HepG2 (cell line): ENCODE data around the gene FAM177B. TPM values are rescaled to one million over a fixed set of nuclear protein-coding genes. Genes with fewer than 3 reads are reported as not detected.

Experiments
- ATAC-seq: fragments of 200-7000 bp; cut with Tn5 transposase; 3 replicates; pipeline ENCODE4 v1.9.1; 2020; ENCODE audit warnings: mild to moderate bottlenecking, moderate library complexity
- BruUV-seq: library from RNA; stranded (reverse); fragments of 400-500 nt; replicated peaks from 2 replicates; lab custom pipeline; 2021; lab: Mats Ljungman, UMichigan
- CTCF ChIA-PET: fragments of 300-600 bp; formaldehyde crosslinking; extraction: SDS; loops from one replicate; lab custom pipeline; 2021; ENCODE audit warnings: low total read pairs, inconsistent platforms, low intra/inter-chr PET ratio; lab: Yijun Ruan, JAX
- POLR2A ChIA-PET: fragments of 350-600 bp; sonication (Branson Sonifier 250); formaldehyde crosslinking; loops from one replicate; lab custom pipeline; 2020; ENCODE audit warnings: antibody characterized with exemption, inconsistent platforms; lab: Yijun Ruan, JAX
- DNase-seq: peaks from one replicate; pipeline ENCODE4 v3.0.0-alpha.2; 2015; ENCODE audit warnings: low spot score
- FAIRE-seq: peaks from 3 replicates; lab custom pipeline; 2011; peaks lifted over from hg19 to GRCh38; lab: Jason Lieb, UNC
- H2AFZ ChIP-seq: one replicate; pipeline ENCODE4 v1.6.1; 2011; ENCODE audit warnings: low read length, inconsistent platforms
- H3K27ac ChIP-seq: fragments of 300-600 bp; 3 replicates; pipeline ENCODE4 v1.8.0; 2011; ENCODE audit warnings: mixed run types, mild to moderate bottlenecking, mixed read lengths, low read length, inconsistent platforms; ENCODE audit not compliant: insufficient read depth; ENCODE audit errors: extremely low read length
- H3K27me3 ChIP-seq, 2 experiments: fragments of 200-600 bp in 1 of 2; 2 replicates in 1 of 2; 3 replicates in 1 of 2; pipeline versions ENCODE4 v1.6.0 to v1.8.0; 2011; ENCODE audit warnings: low read length in 2 of 2, mild to moderate bottlenecking in 2 of 2, moderate library complexity in 2 of 2, inconsistent platforms in 1 of 2; ENCODE audit not compliant: insufficient read depth in 2 of 2, control insufficient read depth in 1 of 2
- H3K36me3 ChIP-seq, 2 experiments: fragments of 200-600 bp in 1 of 2; replicated peaks in 1 of 2; 2 replicates in 1 of 2; 3 replicates in 1 of 2; pipeline versions ENCODE4 v1.5.1 to v1.8.0; 2011; ENCODE audit warnings: low read length in 2 of 2, inconsistent platforms in 1 of 2; ENCODE audit not compliant: insufficient read depth in 2 of 2, control insufficient read depth in 1 of 2
- H3K4me1 ChIP-seq: 2 replicates; pipeline ENCODE4 v1.5.1; 2012; ENCODE audit warnings: low read length, inconsistent platforms; ENCODE audit not compliant: insufficient read depth
- H3K4me2 ChIP-seq: 2 replicates; pipeline ENCODE4 v1.6.0; 2011; ENCODE audit warnings: low read depth, low read length, inconsistent platforms
- H3K4me3 ChIP-seq, 3 experiments: fragments of 200-600 bp in 1 of 3; sonication (generic), shearing (Covaris generic) in 1 of 3; replicated peaks in 1 of 3; 2 replicates each; pipeline ENCODE4 v1.5.1; 2011 to 2016; ENCODE audit warnings: low read length in 3 of 3, inconsistent platforms in 2 of 3, low read depth in 2 of 3, mild to moderate bottlenecking in 2 of 3, control low read depth in 1 of 3, mixed read lengths in 1 of 3; ENCODE audit not compliant: insufficient read depth in 1 of 3
- H3K79me2 ChIP-seq: one replicate; pipeline ENCODE4 v1.6.1; 2011; ENCODE audit warnings: low read length, inconsistent platforms; ENCODE audit not compliant: insufficient read depth
- H3K9ac ChIP-seq: 2 replicates; pipeline ENCODE4 v1.6.0; 2011; ENCODE audit warnings: mild to moderate bottlenecking, low read depth, low read length, inconsistent platforms; ENCODE audit not compliant: insufficient read depth
- H3K9me3 ChIP-seq: 2 replicates; pipeline ENCODE4 v1.5.1; 2012; ENCODE audit warnings: mild to moderate bottlenecking, low read length
- H4K20me1 ChIP-seq: 2 replicates; pipeline ENCODE4 v1.6.0; 2011; ENCODE audit warnings: inconsistent platforms, mild to moderate bottlenecking, low read length, moderate library complexity; ENCODE audit not compliant: insufficient read depth
- CTCF ChIP-seq: sonication (generic); formaldehyde crosslinking; IDR thresholded peaks from 2 replicates; pipeline ENCODE4 v1.5.0; 2020; ENCODE audit warnings: mild to moderate bottlenecking, missing genetic modification reagents, moderate library complexity
- NFATC3 ChIP-seq: sonication (generic); formaldehyde crosslinking; IDR thresholded peaks from 2 replicates; pipeline ENCODE4 v1.5.1; 2020; ENCODE audit warnings: mild to moderate bottlenecking, missing genetic modification reagents
- RAD21 ChIP-seq: fragments of 450-650 bp; formaldehyde crosslinking; IDR thresholded peaks from 2 replicates; pipeline ENCODE4 v1.5.0; 2020; ENCODE audit warnings: mild to moderate bottlenecking
- RBFOX2 ChIP-seq: fragments of 200-400 bp; formaldehyde crosslinking; IDR thresholded peaks from 2 replicates; pipeline ENCODE4 v1.6.1; 2017; ENCODE audit warnings: low read depth, mild to moderate bottlenecking, low read length
- RNF2 ChIP-seq: fragments of 450-650 bp; conservative IDR thresholded peaks from 2 replicates; pipeline ENCODE4 v1.6.1; 2016; ENCODE audit warnings: low read depth
- SMC3 ChIP-seq: IDR thresholded peaks from 2 replicates; pipeline ENCODE4 v1.6.1; 2011; ENCODE audit warnings: low read length, improper control_type of control experiment
- STAG1 ChIP-seq: sonication (generic); formaldehyde crosslinking; IDR thresholded peaks from 2 replicates; pipeline ENCODE4 v1.4.0; 2020; ENCODE audit warnings: missing genetic modification reagents
- ZBTB38 ChIP-seq: sonication (generic); formaldehyde crosslinking; IDR thresholded peaks from 2 replicates; pipeline ENCODE4 v1.5.1; 2020; ENCODE audit warnings: mild to moderate bottlenecking, missing genetic modification reagents
- ZFP36L1 ChIP-seq: sonication (generic); formaldehyde crosslinking; IDR thresholded peaks from 2 replicates; pipeline ENCODE4 v1.8.0; 2022; ENCODE audit warnings: mild to moderate bottlenecking, missing genetic modification reagents, moderate library complexity
- ZNF17 ChIP-seq: sonication (generic); formaldehyde crosslinking; IDR thresholded peaks from 2 replicates; pipeline ENCODE4 v1.5.0; 2020; ENCODE audit warnings: mild to moderate bottlenecking, missing genetic modification reagents
- ZNF331 ChIP-seq: sonication (generic); formaldehyde crosslinking; IDR thresholded peaks from 2 replicates; pipeline ENCODE4 v1.4.0; 2020; ENCODE audit warnings: missing genetic modification reagents
- ZNF432 ChIP-seq: sonication (generic); formaldehyde crosslinking; IDR thresholded peaks from 2 replicates; pipeline ENCODE4 v1.5.0; 2020; ENCODE audit warnings: missing genetic modification reagents, mild to moderate bottlenecking, borderline replicate concordance
- ZNF512B ChIP-seq: sonication (generic); formaldehyde crosslinking; IDR thresholded peaks from 2 replicates; pipeline ENCODE4 v1.5.1; 2020; ENCODE audit warnings: missing genetic modification reagents, mild to moderate bottlenecking, borderline replicate concordance
- ZNF713 ChIP-seq: sonication (generic); formaldehyde crosslinking; IDR thresholded peaks from 2 replicates; pipeline ENCODE4 v1.4.0; 2020; ENCODE audit warnings: mild to moderate bottlenecking, missing genetic modification reagents
- ZSCAN29 ChIP-seq: sonication (generic); formaldehyde crosslinking; conservative IDR thresholded peaks from 2 replicates; pipeline ENCODE4 v1.4.0; 2020; ENCODE audit warnings: mild to moderate bottlenecking, missing genetic modification reagents
- WGBS: methylation state at CpG from one replicate; pipeline ENCODE4 v1.1.6; 2017; ENCODE audit warnings: low lambda C conversion rate; 5-methylcytosine and 5-hydroxymethylcytosine counted together
- in situ Hi-C: cut with HindIII; loops from 2 replicates; pipeline ENCODE4 v1.10.0; 2017; ENCODE audit warnings: low pct_unique_long_range_greater_than_20kb; ENCODE audit not compliant: extremely low pct_ligation_motif_present
- intact Hi-C: fragments of 100-400 bp; cut with micrococcal nuclease; formaldehyde crosslinking; loops from one replicate; pipeline ENCODE4 v1.10.0; 2022; ENCODE audit not compliant: unreplicated experiment
- polyA plus RNA-seq, 8 experiments: library from polyadenylated mRNA; depleted of rRNA in 3 of 8; stranded (reverse) in 7 of 8; unstranded in 1 of 8; fragments of >200 nt; fragmentation: Illumina TruSeq in 4 of 8; extraction: Trizol in 4 of 8; gene quantifications; 2 replicates each; pipeline versions ENCODE4 v1.2.1 to v1.2.3, GENCODE V29; 2011 to 2016; ENCODE audit warnings: low read depth in 4 of 8, missing spikeins in 1 of 8, mixed read lengths in 1 of 8; ENCODE audit not compliant: insufficient read depth in 1 of 8
- total RNA-seq, 5 experiments: library from RNA; depleted of rRNA; stranded (reverse); fragments of >200 nt; fragmentation: Illumina TruSeq; extraction: Trizol; gene quantifications; 2 replicates each; pipeline ENCODE4 v1.2.3, GENCODE V29; 2016; ENCODE audit warnings: low read depth in 1 of 5

FAM177B gene
- total and polyA plus RNA-seq, 2 of the 13 experiments (the other 11 are each of a cell fraction or from before 2014, with no cell fraction given), result 0.05 TPM; not detected in 1

GRCh38 chr1:222792744-222793143 lies 55.7 kb downstream of the FAM177B start:
- POLR2A ChIA-PET, result no interaction called here
- no peak overlapping the region for H3K27ac ChIP-seq
- no peaks in the 10 kb centered on the region for H3K27me3 ChIP-seq
- H3K4me1 ChIP-seq, result peaks cover under 1% of the 10 kb centered on the region; the same call in 1 of the 2 replicates
- CTCF ChIA-PET, result interaction anchor here (1.9 to 3.7 kb wide), 3 partner anchors 289 to 331 kb away, joined by 10 to 49 read pairs (median 14); no protein-coding TSS in a partner anchor
- no peaks in the 10 kb centered on the region for H3K36me3 ChIP-seq
- no peak overlapping the region for H3K4me3 ChIP-seq
- no peak overlapping the region for H3K9ac ChIP-seq
- H2AFZ ChIP-seq, result no peak overlapping the region
- no peak for ATAC-seq
- TF ChIP-seq SMC3 (peak; percentile 86), ZNF512B (CRISPR knock-in tag) (no peak), ZNF331 (CRISPR knock-in tag) (no peak), CTCF (CRISPR knock-in tag) (peak; percentile 66), ZNF17 (CRISPR knock-in tag) (no peak), STAG1 (CRISPR knock-in tag) (peak; percentile 85), NFATC3 (CRISPR knock-in tag) (no peak), ZNF713 (no peak), ZNF432 (CRISPR knock-in tag) (no peak), RAD21 (CRISPR knock-in tag) (peak; percentile 66), ZFP36L1 (CRISPR knock-in tag) (no peak), RNF2 (no peak), RBFOX2 (no peak), ZSCAN29 (no peak), ZBTB38 (CRISPR knock-in tag) (no peak)
- H3K79me2 ChIP-seq, result no peaks in the 10 kb centered on the region
- FAIRE-seq, result no peak
- no peak for DNase-seq
- H3K4me2 ChIP-seq, result no peak overlapping the region
- H3K9me3 ChIP-seq, result no peaks in the 10 kb centered on the region
- WGBS, result 0% methylated on average over 2 of the region's 2 CpGs
- no peaks in the 10 kb centered on the region for H4K20me1 ChIP-seq
- intact Hi-C loops (loop anchor here (1.0 to 2.0 kb wide), 2 partner anchors 289 to 330 kb away; no protein-coding TSS in a partner anchor), in situ Hi-C loops (loop anchor here (5.0 kb wide), 1 partner anchor 295 kb away; no protein-coding TSS in a partner anchor)
- BruUV-seq, result no TSS peak
